Stomach smooth muscle (tissue), 2 donors: ENCODE data around the gene STK16.
A peak's percentile ranks its signal among the peaks of the same experiment; 100 is the strongest.
"Not testable (repeated sequence)": the region's sequence is repeated elsewhere in the genome, so short reads cannot be mapped to it uniquely, and the experiment has no call there.

Experiments used
- H3K27ac ChIP-seq: one replicate; pipeline ENCODE4 v1.7.0; 2013; ENCODE audit warnings: mild to moderate bottlenecking, low read length, inconsistent platforms
- H3K27me3 ChIP-seq, 2 donors: one replicate each; pipeline ENCODE4 v1.7.0; 2013; ENCODE audit warnings: low read length in 2 of 2; ENCODE audit not compliant: insufficient read depth in 2 of 2, control insufficient read depth in 1 of 2
- H3K36me3 ChIP-seq, 2 donors: one replicate each; pipeline ENCODE4 v1.7.0; 2013; ENCODE audit warnings: low read length in 2 of 2; ENCODE audit not compliant: control insufficient read depth in 2 of 2, insufficient read depth in 2 of 2
- H3K4me1 ChIP-seq: one replicate; pipeline ENCODE4 v1.7.0; 2013; ENCODE audit warnings: low read length; ENCODE audit not compliant: control insufficient read depth, insufficient read depth
- H3K4me3 ChIP-seq, 2 donors: one replicate each; pipeline ENCODE4 v1.7.0; 2013; ENCODE audit warnings: low read length in 2 of 2
- H3K9ac ChIP-seq, 2 donors: one replicate each; pipeline ENCODE4 v1.7.0; 2013; ENCODE audit warnings: low read length in 2 of 2, mild to moderate bottlenecking in 1 of 2
- H3K9me3 ChIP-seq, 2 donors: one replicate each; pipeline ENCODE4 v1.7.0; 2013; ENCODE audit warnings: low read length in 2 of 2; ENCODE audit not compliant: control insufficient read depth in 2 of 2
- donor health status: healthy.
- donor health status: Pancreatic carcinoma.

STK16 gene

GRCh38 chr2:219245148-219245898, at the start of gene STK16, which contains the start of gene GLB1L:
STK16 (plus strand) TSS chr2:219245479; CDS start chr2:219246000, 521 bp downstream.
GLB1L (minus strand) TSS chr2:219245444; CDS start chr2:219243573, 1,871 bp downstream.
- H3K27me3 ChIP-seq: no peaks in the 10 kb centered on the region
- peaks cover 41% of the 10 kb centered on the region for H3K4me1 ChIP-seq
- peak within 1 kb of the TSS; percentile 97 for H3K27ac ChIP-seq
- peak within 1 kb of the TSS; percentile 98 for H3K9ac ChIP-seq
- no peaks in the 10 kb centered on the region for H3K9me3 ChIP-seq
- peaks cover 12 to 16% of the 10 kb centered on the region in 2 donors for H3K36me3 ChIP-seq
- peak within 1 kb of the TSS; percentile 91 to 94 for H3K4me3 ChIP-seq

GRCh38 chr2:219197388-219197787, 47.9 kb upstream of the STK16 start:
- Histone ChIP-seq H3K27ac (no peak overlapping the region), H3K27me3 (peaks cover 0 to 6% of the 10 kb centered on the region in 2 donors), H3K36me3 (no peaks in the 10 kb centered on the region), H3K4me3 (no peak overlapping the region), H3K9me3 (no peaks in the 10 kb centered on the region), H3K9ac (no peak overlapping the region), H3K4me1 (no peaks in the 10 kb centered on the region)

DNA sequence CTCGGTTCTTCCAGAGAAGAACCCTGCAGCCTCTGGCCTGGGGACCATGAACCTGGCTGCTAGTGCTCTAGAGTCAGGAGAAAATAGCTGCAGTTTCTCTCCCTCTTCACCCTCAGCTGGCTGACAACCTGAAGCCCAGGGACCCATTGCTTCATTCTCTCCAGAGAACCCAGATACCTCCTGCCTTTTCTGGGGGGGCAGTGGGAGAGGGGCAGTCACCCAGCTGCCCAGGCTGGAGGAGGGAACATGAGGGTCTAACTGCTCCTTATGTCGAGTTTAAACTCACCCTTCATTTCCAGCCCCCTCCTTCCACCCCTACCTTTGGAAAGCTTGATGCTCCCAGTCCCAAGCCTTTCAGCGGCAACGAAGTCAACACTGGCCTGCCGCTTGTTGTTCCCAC, 46.3 kb upstream of the STK16 start:
- peaks cover 0 to 6% of the 10 kb centered on the region in 2 donors for H3K27me3 ChIP-seq
- no peaks in the 10 kb centered on the region for H3K9me3 ChIP-seq
- no peak overlapping the region for H3K9ac ChIP-seq
- no peak overlapping the region for H3K27ac ChIP-seq
- no peaks in the 10 kb centered on the region for H3K36me3 ChIP-seq
- H3K4me1 ChIP-seq: no peaks in the 10 kb centered on the region
- no peak overlapping the region for H3K4me3 ChIP-seq

DNA sequence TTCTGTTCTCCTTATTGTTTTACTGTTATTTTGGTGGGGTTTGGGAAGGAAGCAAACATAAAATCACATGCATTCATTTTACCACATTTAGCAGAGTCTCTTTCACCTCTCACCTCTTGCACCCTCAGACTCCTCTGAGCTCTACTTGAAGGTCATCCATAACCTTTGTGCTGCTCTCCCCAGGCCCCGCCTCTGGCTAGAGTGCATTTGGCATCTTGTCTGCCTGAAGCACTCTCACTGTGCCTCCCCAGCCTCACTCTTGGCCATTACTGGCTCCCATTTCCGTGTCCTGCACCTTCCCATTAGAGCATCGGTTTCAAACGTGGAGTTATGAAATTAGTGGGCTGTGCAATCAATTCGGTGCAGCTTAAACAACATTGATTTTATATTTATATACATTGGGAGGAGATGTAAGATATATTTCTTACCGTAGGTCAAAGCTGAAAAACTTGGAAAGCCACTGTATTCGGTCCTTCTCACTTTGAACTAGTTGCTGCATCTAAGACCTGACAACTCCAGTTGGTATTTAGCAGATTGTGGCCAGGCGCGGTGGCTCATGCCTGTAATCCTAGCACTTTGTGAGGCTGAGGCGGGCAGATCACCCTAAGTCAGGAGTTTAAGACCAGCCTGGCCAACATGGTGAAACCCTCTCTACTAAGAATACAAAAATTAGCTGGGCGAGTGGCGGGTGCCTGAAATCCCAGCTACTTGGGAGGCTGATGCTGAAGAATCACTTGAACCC, 45.6 kb upstream of the STK16 start:
- Histone ChIP-seq H3K36me3 (no peaks in the 10 kb centered on the region), H3K9ac (no peak overlapping the region), H3K9me3 (no peaks in the 10 kb centered on the region), H3K4me3 (no peak overlapping the region), H3K27ac (no peak overlapping the region), H3K4me1 (no peaks in the 10 kb centered on the region), H3K27me3 (peaks cover 0 to 6% of the 10 kb centered on the region in 2 donors)

GRCh38 chr2:219200502-219201326, 44.6 kb upstream of the STK16 start:
- H3K9ac ChIP-seq, H3K4me3 ChIP-seq, H3K27me3 ChIP-seq, H3K36me3 ChIP-seq, H3K9me3 ChIP-seq, H3K27ac ChIP-seq, H3K4me1 ChIP-seq: not testable (repeated sequence)

DNA sequence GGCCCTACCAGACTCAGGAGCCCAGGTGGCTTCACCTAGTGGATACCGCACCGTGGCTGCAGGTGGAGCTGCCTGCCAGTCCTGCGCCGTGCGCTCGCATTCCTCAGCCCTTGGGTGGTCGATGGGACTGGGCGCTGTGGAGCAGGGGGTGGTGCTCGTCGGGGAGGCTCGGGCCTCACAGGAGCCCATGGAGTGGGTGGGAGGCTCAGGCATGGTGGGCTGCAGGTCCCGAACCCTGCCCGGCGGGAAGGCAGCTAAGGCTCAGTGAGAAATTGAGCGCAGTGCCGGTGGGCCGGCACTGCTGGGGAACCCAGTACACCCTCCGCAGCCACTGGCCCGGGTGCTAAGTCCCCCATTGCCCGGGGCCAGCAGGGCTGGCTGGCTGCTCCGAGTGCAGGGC, 43.9 kb upstream of the STK16 start:
- H3K4me3 ChIP-seq, H3K27me3 ChIP-seq, H3K9me3 ChIP-seq, H3K4me1 ChIP-seq, H3K9ac ChIP-seq, H3K36me3 ChIP-seq, H3K27ac ChIP-seq: not testable (repeated sequence)

DNA sequence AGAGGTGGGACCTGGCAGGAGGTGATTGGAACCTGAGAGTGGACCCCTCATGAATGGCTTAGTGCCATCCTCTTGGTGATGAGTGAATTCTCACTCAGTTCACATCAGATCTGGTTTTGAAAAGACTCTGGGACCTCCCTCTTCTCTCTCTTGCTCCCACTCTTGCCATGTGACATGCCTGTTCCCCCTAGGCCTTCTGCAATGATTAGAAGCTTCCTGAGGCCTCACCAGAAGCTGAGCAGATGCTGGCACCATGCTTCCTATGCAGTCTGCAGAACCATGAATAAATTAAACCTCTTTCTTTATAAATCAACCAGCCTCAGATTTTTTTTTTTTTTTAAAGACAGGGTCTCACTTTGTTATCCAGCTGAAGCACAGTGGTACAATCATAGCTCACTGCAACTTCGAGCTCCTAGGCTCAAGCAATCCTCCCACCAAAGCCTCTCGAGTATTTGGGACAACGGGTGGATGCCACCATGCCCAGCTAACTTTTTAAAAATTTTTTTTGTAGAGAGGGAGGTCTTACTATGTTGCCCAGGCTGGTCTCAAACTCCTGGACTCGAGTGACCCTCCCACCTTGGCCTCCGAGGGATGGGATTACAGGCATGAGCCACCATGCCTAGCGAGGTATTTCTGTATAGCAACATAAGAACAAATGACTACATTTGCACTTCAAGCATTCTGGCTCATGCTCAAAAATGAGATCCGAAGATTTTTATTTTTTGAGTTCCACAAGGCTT, 40.7 kb upstream of the STK16 start:
- Histone ChIP-seq H3K27ac (no peak overlapping the region), H3K27me3 (peaks cover 0 to under 1% of the 10 kb centered on the region in 2 donors), H3K9ac (no peak overlapping the region), H3K4me1 (peaks cover 22% of the 10 kb centered on the region), H3K9me3 (no peaks in the 10 kb centered on the region), H3K4me3 (no peak overlapping the region), H3K36me3 (peaks cover 11 to 12% of the 10 kb centered on the region in 2 donors)

- Histone ChIP-seq H3K9me3 (no peaks in the 10 kb centered on the region), H3K36me3 (peaks cover 16 to 17% of the 10 kb centered on the region in 2 donors), H3K9ac (no peak overlapping the region), H3K4me1 (peaks cover 22% of the 10 kb centered on the region), H3K27ac (no peak overlapping the region), H3K4me3 (no peak overlapping the region), H3K27me3 (no peaks in the 10 kb centered on the region)
These were observed 40.1 kb upstream of the STK16 start for GRCh38 chr2:219205165-219205538.

GRCh38 chr2:219205981-219206327, 39.3 kb upstream of the STK16 start:
- Histone ChIP-seq H3K4me1 (peaks cover 22% of the 10 kb centered on the region), H3K9me3 (no peaks in the 10 kb centered on the region), H3K9ac (peak overlapping the region; percentile 93 to 96), H3K27ac (peak overlapping the region; percentile 92), H3K27me3 (no peaks in the 10 kb centered on the region), H3K4me3 (peak overlapping the region; percentile 90 to 93), H3K36me3 (peaks cover 19 to 24% of the 10 kb centered on the region in 2 donors)
